GM19193 (cell line): ENCODE data around the gene PDE2A.

ENCODE experiments used
- POLR2A ChIP-seq: IDR thresholded peaks from 4 replicates; pipeline ENCODE4 v1.6.1; 2011; ENCODE audit not compliant: insufficient read depth, insufficient read length; ENCODE audit errors: extremely low read depth

PDE2A gene

DNA sequence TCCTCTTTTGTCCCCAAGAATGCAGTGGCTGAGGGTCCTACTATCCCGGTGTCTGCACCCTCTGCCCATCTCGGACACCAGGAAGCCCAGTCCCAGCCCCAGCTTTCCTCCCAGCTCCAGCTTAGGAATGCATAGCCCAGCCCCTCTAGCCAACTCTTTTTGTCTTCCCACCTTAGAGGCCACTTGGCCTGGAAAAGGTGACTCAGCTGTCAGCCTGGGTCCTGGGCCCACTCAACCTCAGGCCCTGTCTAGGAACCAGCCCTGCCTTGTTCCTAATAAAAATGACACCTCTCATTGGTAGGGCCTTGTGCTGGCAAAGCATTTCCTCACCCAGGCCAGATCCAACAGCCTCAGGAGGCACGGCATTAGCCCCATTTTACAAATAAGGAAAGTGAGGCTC is 28.2 kb downstream of the PDE2A start:
- TF ChIP-seq POLR2A: no peak

DNA sequence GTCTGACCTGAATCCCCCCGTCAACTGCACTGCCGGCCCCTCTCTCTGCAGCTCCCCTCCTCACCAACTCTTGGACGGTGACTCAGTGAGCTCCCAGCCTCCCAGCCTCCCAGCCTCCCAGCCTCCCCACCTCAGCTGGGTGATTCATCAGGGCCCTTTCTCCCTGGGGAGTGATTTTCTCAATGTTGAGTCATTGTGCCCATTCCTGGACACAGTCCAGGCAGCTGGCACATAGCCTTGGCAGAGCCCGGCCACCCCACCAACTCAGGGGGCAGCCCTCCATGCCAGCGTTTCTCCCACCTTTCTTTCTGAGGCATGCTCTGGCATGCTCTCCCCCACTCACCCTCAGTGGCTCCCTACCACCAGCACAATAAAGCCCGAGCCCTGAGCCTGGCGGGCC is 30.7 kb downstream of the PDE2A start:
- TF ChIP-seq POLR2A: no peak

DNA sequence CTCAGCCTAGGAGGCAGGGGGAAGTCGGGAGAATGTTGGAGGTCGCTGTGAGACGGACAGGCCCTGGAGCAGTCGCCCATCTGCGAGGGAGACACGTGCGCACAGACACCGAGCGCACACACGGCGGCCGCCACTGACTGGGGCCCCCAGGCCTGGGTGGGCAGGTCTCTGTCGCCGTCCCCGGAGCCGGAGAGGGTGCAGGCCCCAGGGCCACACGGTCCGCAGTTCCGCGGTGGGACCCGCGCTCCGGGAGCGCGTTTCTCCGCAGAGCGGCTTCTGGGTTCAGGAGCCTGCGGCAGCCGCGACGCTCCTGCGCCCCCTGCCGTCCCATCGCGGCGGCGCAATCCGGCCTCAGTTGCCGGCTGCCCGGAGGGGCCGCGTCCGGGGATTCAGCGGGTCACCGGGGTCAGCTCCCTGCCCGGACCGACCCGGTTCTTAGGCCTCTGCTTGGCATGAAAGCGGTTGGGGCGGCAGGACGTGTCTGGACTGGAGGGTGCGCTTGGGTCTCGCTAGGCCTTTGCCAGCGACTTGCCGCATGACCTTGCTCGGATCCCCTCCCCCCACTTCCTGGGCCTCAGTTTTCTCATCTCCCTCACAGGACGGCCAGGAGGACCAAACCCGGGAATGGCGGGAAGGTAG is 31.2 kb downstream of the PDE2A start:
- no peak for TF ChIP-seq POLR2A

DNA sequence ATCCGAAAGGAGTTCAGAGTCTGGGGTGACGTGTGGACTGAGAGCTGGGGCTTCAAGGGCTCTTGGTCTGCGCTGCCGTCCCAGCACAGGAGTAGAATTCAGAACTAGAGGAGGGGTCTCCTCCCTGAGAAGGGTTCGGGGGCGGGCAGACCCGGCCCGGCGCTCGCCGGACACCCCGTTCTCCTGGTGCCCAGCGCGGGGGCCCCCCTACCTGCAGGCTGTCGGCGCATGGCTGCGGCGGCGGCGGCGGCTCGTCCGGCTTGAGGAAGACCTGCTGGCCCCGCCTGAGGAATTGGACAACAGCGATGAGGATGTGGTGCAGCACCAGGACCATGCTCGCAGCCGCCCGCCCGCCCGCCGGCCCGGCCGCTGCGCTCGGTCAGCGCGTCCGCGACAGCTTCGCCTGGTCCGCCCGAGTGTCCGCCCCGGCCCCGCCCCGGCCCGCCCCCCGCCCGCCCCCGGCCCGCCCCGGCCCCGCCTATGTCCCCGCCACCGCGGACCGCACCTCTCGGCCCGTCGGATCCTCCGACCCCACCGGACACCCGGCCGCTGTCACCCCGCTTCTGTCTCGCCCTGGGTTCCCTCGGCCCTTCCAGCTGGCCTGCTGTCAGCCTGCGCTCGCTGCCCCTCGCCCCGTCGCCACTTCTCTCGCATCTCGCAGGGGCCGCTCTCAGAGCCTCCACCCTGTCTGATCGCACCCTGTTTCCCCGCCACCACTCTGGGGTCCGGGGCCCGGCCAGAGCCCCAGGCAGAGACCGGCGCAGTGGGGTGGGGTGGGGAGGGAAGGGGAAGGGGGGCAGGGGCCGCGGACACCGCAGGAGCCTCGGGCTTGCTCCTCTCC is 32.0 kb downstream of the PDE2A start:
- no peak for TF ChIP-seq POLR2A

DNA sequence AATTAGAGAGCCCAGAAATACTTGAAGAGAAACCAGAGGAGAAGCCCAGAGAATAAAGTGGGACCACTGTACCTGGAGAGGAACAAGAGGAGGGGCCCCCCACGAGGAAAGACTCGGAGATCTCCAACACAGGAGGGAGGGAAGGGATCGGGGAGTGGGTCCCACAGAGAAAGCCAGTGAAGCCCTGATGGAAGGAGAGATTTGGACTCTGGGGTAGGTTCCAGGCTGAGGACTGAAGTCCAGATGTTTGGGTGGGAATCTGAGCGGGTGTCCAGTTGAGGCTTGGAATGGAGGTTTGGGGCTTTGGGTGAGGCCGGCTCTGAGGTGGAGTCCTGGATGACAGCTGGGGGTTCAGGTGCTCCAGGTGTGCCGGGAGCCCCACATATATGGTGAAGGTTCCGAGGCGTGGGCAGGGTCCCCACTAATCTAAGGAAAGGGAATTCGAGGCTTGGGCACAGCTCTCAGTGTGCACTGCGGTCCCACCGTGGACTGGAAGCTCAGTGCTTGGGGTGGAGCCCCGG is 32.6 kb downstream of the PDE2A start:
- TF ChIP-seq POLR2A: no peak

DNA sequence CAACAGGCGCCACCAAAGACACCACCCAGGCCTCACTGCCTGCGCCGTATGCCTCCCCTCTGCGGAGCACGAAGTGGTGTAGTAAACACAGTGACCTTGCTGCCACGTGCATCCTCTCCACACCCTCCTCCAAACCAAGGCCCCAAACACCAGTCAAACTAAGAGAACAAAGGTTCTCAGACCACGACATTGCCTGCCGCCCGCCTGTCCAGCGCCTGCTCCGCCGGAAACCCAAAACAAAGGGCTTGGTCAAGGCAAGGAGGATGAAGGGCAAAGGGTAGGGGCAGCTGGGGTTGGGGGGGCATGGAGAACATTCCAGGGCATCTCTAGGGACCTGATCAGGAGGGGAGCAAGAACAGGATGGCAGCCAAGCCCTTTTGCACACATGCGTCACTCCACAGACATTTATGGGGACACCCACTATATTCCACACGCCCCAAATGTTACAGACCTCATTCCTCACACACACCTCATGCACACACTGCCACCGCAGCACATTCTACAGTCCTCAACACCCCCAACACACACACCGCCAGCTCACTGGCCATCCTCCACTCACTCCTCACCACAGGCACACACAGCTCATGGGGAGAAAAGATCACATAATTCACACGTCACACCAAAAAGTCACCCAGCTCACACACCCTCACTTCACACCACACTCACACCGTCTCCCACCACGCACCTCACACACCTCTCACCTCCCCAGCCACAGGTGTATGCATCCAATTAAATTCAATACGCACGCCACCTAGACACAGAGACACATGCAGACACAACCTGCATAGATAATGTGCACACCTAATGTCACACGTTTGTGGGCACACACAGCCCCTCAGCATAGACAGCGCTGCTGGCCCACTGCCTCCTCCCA is 34.5 kb downstream of the PDE2A start:
- no peak for TF ChIP-seq POLR2A

DNA sequence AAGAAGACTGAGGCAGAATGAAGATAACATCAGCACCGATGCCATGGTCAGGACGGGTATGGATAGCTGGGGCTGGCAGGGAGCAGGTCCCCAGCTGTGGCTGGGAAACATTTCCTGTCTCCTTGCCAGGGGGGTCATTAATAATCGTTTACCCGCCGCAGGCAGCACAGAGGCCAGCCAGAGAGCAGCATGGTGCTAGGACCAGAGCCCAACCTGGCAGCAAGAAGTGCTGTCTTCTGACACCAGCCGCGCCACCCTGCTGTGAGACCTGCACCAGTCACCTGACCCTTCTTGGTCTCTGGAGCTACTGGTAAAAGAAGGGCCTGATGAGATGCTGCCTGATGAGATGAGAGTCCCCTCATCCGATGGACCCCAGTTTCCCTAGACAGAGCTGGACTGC is 36.3 kb downstream of the PDE2A start:
- no peak for TF ChIP-seq POLR2A

DNA sequence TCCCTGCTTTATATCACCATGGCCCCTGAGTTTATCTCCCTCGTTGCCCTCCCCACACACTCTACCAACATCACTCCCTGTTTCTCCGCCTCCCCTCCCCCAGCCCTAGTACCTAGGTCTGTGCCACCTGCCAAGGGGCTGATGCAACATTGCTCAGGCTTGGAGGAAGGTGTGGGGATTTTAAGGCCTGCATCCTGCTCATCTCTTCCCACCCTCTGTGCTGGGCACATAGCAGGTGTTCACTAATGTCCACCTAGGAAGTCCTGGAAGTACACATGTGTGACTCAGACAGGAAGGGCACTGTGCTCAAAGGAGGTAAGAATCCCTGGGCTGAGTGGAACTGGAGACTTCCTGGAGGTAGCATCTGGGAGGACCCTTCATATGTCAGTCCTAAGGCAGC is 37.0 kb downstream of the PDE2A start:
- TF ChIP-seq POLR2A: no peak

DNA sequence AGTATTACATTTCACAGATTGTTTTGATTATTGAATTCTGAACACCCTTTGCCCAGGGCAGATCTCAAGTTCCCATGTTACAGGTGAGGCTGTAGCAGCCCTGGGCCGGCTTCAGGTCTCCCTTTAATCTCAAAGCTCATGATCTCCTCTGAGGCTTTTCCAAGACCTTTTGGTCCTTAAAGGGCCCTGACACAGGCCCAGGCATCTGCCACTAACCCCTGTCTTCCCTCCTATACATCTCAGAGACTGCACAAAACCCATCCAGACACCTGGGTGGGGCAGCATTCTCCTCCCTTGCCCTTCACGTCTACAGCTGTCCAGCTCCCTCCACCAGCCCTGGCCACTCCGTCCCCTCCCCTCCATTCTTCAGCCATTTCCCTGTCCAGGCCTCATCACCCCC is 37.8 kb downstream of the PDE2A start:
- no peak for TF ChIP-seq POLR2A

DNA sequence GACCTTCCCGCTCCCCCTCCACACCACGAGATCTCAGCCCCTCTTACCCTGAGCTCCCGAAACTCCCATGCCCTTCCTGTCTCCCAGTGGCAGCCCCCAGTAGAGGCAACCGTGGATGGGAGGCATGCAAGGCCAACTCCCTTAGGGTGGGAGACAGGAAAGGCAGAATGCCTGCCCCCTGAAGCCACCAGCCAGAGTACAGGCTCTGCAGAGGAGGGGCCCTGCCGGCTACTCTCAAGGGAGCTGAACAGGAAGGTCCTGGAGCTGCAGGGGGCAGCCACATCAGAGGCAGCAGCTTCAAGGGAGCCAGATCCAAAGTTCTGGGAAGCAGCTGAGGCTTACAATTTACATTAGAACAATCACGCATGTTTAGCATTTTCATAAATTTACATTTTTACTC is 38.3 kb downstream of the PDE2A start:
- no peak for TF ChIP-seq POLR2A

DNA sequence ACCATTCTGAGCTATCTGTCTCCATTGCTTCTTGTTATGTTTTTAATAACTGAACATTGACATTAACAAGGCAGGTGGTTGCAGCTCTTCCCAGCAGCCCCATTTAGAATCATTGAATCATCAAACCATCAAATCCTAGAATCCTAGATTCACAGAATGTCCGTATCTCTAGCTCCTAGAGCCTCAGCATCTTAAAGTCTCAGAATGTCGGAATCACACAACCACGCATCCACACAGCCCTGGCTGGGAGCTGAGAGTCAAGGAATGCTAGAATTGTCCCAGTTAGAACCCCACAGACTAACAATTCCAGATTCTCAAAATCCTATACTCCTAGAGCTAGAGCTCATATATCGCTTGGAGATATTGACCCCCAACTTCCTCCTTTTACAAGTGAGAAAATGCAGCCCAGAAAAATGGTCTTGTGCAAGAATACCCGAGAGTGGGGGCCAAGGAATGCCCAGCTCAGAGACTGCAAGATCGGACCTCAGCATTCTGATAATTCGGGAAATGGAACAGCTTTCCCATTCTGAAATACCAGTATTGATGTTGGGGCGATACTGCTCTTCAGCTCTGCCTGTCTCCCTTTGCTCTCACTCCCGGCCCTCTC is 38.8 kb downstream of the PDE2A start:
- no peak for TF ChIP-seq POLR2A

DNA sequence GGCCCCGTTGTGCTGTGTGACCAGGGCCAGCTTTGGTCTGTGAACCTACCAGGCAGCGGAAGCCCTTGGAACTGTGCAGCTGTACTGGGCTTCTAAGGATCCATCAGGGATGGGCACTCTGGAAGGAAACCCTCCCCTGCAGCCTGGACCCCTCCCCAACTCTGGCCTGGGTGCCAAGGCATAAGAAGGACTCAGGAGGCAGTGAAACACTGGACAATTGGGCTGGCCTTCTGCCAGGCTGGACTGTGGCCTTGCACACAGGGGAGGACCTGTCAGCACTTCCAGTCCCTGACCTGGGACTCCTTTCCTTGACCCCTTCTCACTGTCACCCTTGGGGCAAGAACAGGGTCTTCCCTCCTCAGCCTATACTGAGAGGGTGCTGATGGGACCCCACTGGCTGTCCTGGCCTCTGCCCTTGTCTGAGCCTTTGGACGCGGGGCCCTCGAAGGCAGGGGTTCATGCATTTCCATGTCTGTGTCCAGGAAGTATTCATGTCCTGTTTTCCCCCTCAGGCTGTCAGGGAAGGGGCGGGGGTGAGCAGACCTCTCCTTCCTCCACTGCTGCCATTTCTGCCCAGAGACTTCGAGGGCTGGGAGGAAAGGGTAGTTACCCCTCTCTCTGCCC is 39.6 kb downstream of the PDE2A start:
- no peak for TF ChIP-seq POLR2A

DNA sequence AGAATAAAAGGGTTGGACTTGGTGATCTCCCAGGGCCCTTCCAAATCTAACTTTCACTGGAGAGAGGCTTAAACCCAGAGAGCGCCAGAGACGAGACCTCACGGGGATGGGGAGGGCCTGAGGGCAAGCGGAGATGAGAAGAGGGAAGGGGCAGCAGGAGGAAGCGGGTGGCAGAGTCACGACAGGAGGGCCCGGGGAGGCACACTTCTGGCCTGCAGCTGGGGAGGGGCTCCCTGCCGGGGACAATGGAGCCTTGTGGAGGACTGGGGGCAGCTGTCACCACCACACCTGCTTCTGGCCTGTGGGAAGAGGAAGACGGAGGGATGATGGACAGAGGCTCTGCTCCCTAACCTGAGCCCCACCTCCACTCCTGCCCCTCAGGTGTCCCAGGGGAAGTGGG is 40.2 kb downstream of the PDE2A start:
- TF ChIP-seq POLR2A: no peak

DNA sequence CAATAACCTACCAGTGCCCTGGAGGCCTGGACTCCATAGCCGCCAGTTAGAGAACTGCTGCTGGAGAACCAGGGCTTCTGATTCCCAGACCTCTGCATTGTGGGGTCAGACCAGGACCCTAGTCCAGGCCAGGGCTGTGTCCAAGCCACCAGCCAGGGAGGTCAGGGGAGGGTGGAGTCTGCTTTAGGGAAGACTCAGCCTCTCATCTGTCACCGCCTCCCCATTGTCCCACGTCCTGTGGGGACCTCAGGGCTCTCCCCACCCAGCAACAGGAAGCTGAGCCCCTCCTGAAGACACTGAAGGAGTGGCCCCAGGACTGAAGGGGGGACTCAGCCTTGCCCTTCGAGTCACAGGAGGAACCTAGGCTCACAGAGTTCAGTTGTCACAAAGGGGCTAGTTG is 41.2 kb downstream of the PDE2A start:
- TF ChIP-seq POLR2A: no peak

DNA sequence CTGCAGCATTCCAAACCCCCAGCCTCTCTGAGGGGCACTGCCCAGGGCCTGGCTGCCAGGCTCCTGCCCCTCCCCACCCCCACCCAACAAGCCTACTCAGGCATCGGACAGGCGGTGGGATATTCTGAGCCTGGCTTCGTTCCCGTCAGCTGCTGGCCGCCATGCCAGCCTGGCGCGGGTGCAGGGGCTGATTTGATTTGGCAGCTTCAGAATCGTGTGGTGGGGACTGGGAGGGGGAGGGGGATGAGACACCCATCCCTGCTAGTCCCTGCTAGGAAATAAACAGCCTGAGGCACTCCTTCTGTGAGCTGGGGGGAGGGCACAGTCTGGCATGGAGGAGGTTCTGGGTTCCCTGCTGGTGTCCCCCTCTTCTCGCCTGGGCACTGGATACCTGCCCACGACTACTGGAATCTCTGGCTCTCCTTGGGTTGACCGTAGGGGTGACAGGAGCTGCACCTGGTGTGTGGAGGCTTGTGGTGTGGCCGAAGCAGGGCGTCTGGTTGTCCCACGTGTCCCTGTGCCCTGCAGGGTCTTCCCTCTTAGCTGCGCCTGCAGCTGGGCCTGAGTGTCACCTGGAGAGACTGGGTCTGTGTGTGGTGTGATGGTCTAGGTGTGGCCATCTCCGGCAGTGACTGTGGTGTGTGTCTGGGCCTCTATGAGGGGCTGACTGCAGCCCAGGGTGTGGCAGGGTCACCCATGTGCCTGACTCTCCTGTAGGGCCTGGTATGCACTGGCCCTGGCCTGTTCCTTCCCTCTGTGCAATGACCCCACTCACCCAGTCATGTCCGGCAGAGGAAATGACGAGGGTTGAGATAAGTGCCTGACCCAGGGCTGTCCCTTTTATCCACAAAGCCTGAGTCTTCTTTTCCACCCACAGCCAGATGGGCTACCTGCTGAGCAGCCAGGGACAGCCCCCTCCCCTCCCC is 42.2 kb downstream of the PDE2A start:
- no peak for TF ChIP-seq POLR2A
